H9 (cell line): Measurements from ENCODE around the gene GATAD1. TPM values are rescaled to one million over a fixed set of nuclear protein-coding genes. Genes with fewer than 3 reads are reported as not detected.

Experiments used
- DNase-seq: peaks from one replicate; pipeline ENCODE4 v3.0.0-alpha.2; 2017
- H2AFZ ChIP-seq: one replicate; pipeline ENCODE4 v1.6.1; 2013; ENCODE audit warnings: mild to moderate bottlenecking, low read length, control low read depth, moderate library complexity
- H2AK5ac ChIP-seq: 2 replicates; pipeline ENCODE4 v1.6.1; 2013; ENCODE audit warnings: low read length, control low read depth, mixed read lengths; ENCODE audit not compliant: insufficient read length
- H2BK120ac ChIP-seq: one replicate; pipeline ENCODE4 v1.6.1; 2013; ENCODE audit warnings: low read depth, mild to moderate bottlenecking, low read length, control low read depth, inconsistent platforms; ENCODE audit not compliant: poor library complexity, severe bottlenecking
- H2BK12ac ChIP-seq: 2 replicates; pipeline ENCODE4 v1.6.1; 2013; ENCODE audit warnings: low read length, control low read depth, mixed read lengths, low read depth; ENCODE audit not compliant: insufficient read length
- H2BK15ac ChIP-seq: 2 replicates; pipeline ENCODE4 v1.6.1; 2013; ENCODE audit warnings: low read depth, low read length, control low read depth
- H2BK20ac ChIP-seq: one replicate; pipeline ENCODE4 v1.6.1; 2013; ENCODE audit warnings: low read depth, mild to moderate bottlenecking, low read length, control low read depth, inconsistent platforms; ENCODE audit not compliant: poor library complexity, severe bottlenecking
- H2BK5ac ChIP-seq: 2 replicates; pipeline ENCODE4 v1.6.1; 2013; ENCODE audit warnings: low read length, control low read depth, mixed read lengths; ENCODE audit not compliant: insufficient read length
- H3K14ac ChIP-seq: 2 replicates; pipeline ENCODE4 v1.6.1; 2013; ENCODE audit warnings: low read length, control low read depth; ENCODE audit not compliant: insufficient read depth
- H3K18ac ChIP-seq: 2 replicates; pipeline ENCODE4 v1.6.1; 2013; ENCODE audit warnings: low read depth, mild to moderate bottlenecking, mixed read lengths, low read length, control low read depth; ENCODE audit not compliant: insufficient read length
- H3K23ac ChIP-seq: 2 replicates; pipeline ENCODE4 v1.6.1; 2013; ENCODE audit warnings: low read length, control low read depth, mixed read lengths, low read depth; ENCODE audit not compliant: insufficient read length
- H3K23me2 ChIP-seq: 2 replicates; pipeline ENCODE4 v1.6.1; 2013; ENCODE audit warnings: low read depth, mild to moderate bottlenecking, mixed read lengths, low read length, control low read depth; ENCODE audit not compliant: insufficient read length, poor library complexity, severe bottlenecking
- H3K27ac ChIP-seq: 2 replicates; pipeline ENCODE4 v1.5.1; 2013; ENCODE audit warnings: low read length, control low read depth, mixed read lengths, low read depth; ENCODE audit not compliant: insufficient read length
- H3K27me3 ChIP-seq: 2 replicates; pipeline ENCODE4 v1.6.1; 2013; ENCODE audit warnings: low read length, control low read depth, inconsistent platforms; ENCODE audit not compliant: insufficient read depth
- H3K4ac ChIP-seq: 2 replicates; pipeline ENCODE4 v1.6.1; 2013; ENCODE audit warnings: low read depth, mild to moderate bottlenecking, control low read depth, inconsistent platforms, low read length, moderate library complexity
- H3K4me1 ChIP-seq: 2 replicates; pipeline ENCODE4 v1.6.1; 2013; ENCODE audit warnings: low read length, control low read depth, inconsistent platforms; ENCODE audit not compliant: insufficient read depth
- H3K4me2 ChIP-seq: 2 replicates; pipeline ENCODE4 v1.6.1; 2013; ENCODE audit warnings: low read length, control low read depth, mixed read lengths; ENCODE audit not compliant: insufficient read length, insufficient read depth
- H3K56ac ChIP-seq: 2 replicates; pipeline ENCODE4 v1.6.1; 2013; ENCODE audit warnings: low read depth, mild to moderate bottlenecking, mixed read lengths, low read length, control low read depth; ENCODE audit not compliant: insufficient read length
- H3K79me1 ChIP-seq: 2 replicates; pipeline ENCODE4 v1.6.1; 2013; ENCODE audit warnings: low read depth, mild to moderate bottlenecking, moderate library complexity, low read length, control low read depth, inconsistent platforms; ENCODE audit not compliant: insufficient read depth, poor library complexity, severe bottlenecking
- H3K79me2 ChIP-seq: 2 replicates; pipeline ENCODE4 v1.6.1; 2013; ENCODE audit warnings: low read length, control low read depth, inconsistent platforms; ENCODE audit not compliant: insufficient read depth
- H3K9ac ChIP-seq: 2 replicates; pipeline ENCODE4 v1.6.1; 2013; ENCODE audit warnings: low read length, control low read depth, mixed read lengths; ENCODE audit not compliant: insufficient read length; ENCODE audit errors: extremely low read depth
- H3K9me3 ChIP-seq: one replicate; pipeline ENCODE4 v1.6.1; 2013; ENCODE audit warnings: low read depth, low read length, inconsistent platforms; ENCODE audit not compliant: control insufficient read depth
- H3T11ph ChIP-seq: one replicate; pipeline ENCODE4 v1.6.1; 2013; ENCODE audit warnings: mild to moderate bottlenecking, low read length, control low read depth, inconsistent platforms
- H4K20me1 ChIP-seq: one replicate; pipeline ENCODE4 v1.6.1; 2013; ENCODE audit not compliant: control insufficient read depth, insufficient read length, insufficient read depth
- H4K5ac ChIP-seq: 2 replicates; pipeline ENCODE4 v1.6.1; 2013; ENCODE audit warnings: low read depth, mild to moderate bottlenecking, mixed read lengths, low read length, control low read depth; ENCODE audit not compliant: insufficient read length
- H4K8ac ChIP-seq: replicated peaks from 2 replicates; pipeline ENCODE4 v1.6.1; 2013; ENCODE audit warnings: low read length, control low read depth, mixed read lengths, low read depth; ENCODE audit not compliant: insufficient read length
- H4K91ac ChIP-seq: 2 replicates; pipeline ENCODE4 v1.6.1; 2013; ENCODE audit warnings: low read depth, mild to moderate bottlenecking, moderate library complexity, mixed read lengths, low read length, control low read depth; ENCODE audit not compliant: insufficient read length
- H3K27ac Mint-ChIP-seq, 3 experiments: 2 replicates in 2 of 3; 3 replicates in 1 of 3; pipeline ENCODE4 v1.8.0; 2020 to 2021; ENCODE audit warnings: mixed read lengths in 3 of 3, mild to moderate bottlenecking in 1 of 3, moderate library complexity in 1 of 3
- H3K27me3 Mint-ChIP-seq: 2 replicates; pipeline ENCODE4 v1.8.0; 2021; ENCODE audit warnings: low read depth, mild to moderate bottlenecking, moderate library complexity, mixed read lengths
- H3K36me3 Mint-ChIP-seq, 3 experiments: 2 replicates in 2 of 3; 3 replicates in 1 of 3; pipeline ENCODE4 v1.8.0; 2020 to 2021; ENCODE audit warnings: low read depth in 3 of 3, mixed read lengths in 3 of 3; ENCODE audit not compliant: insufficient read depth in 1 of 3
- H3K4me1 Mint-ChIP-seq, 2 experiments: 2 replicates each; pipeline ENCODE4 v1.8.0; 2020; ENCODE audit warnings: mixed read lengths in 2 of 2
- H3K4me3 Mint-ChIP-seq, 2 experiments: 2 replicates in 1 of 2; 3 replicates in 1 of 2; pipeline ENCODE4 v1.8.0; 2020 to 2021; ENCODE audit warnings: mild to moderate bottlenecking in 2 of 2, mixed read lengths in 2 of 2, moderate library complexity in 1 of 2
- H3K9me3 Mint-ChIP-seq, 2 experiments: 2 replicates in 1 of 2; 3 replicates in 1 of 2; pipeline ENCODE4 v1.8.0; 2020; ENCODE audit warnings: mild to moderate bottlenecking in 2 of 2, mixed read lengths in 2 of 2, moderate library complexity in 1 of 2
- WGBS: extraction: QIAGEN DNeasy Blood & Tissue Kit; methylation state at CpG from one replicate; pipeline ENCODE4 v1.1.7; 2013; ENCODE audit warnings: missing lambda C conversion rate, low lambda C conversion rate, mixed read lengths; ENCODE audit not compliant: insufficient read length; ENCODE audit errors: extremely low coverage; 5-methylcytosine and 5-hydroxymethylcytosine counted together
- total RNA-seq: library from RNA; stranded (reverse); gene quantifications from 2 replicates; pipeline ENCODE4 v1.2.1, GENCODE V29; 2021
- TF ChIP-seq, protein P1 (sequence below): fragments of 200-600 bp; sonication (generic); conservative IDR thresholded peaks from 3 replicates; pipeline ENCODE4 v1.8.0; 2021; ENCODE audit warnings: antibody characterized with exemption, mild to moderate bottlenecking

The GATAD1 gene
- total RNA-seq, 1 experiment from 2014 or later = 36.5 TPM

DNA sequence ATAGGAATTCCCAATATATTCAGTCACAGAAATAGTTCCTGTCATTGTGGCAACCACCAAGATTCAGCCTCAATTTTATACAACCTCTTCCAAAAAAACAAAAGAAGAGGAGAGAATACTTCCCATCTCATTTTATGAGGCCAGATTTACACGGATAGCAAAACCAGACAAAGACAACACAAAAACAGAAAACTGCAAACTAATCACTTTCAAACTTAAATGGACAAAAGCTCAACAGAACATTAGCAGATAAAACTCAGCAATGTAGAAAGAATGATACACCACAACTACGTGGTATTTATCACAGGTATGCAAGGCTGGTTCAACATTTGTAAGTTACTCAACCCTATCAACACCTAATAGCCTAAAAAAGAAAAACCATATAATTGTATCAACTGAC, 59.1 kb downstream of the GATAD1 start:
- Histone ChIP-seq H3K27me3 (no peaks in the 10 kb centered on the region), H3K4me2 (no peak overlapping the region), H3K4me1 (no peaks in the 10 kb centered on the region), H2BK20ac (no peak overlapping the region), H2BK15ac (no peak overlapping the region), H2AK5ac (no peak overlapping the region), H4K8ac (no peak overlapping the region), H3K23me2 (no peaks in the 10 kb centered on the region), H4K91ac (no peak overlapping the region), H3K18ac (no peak overlapping the region), H3K4ac (no peak overlapping the region), H3T11ph (no peak overlapping the region), H2AFZ (no peak overlapping the region), H4K5ac (no peak overlapping the region), H3K56ac (no peak overlapping the region), H2BK12ac (no peak overlapping the region), H3K9ac (no peak overlapping the region), H2BK5ac (no peak overlapping the region), H2BK120ac (no peak overlapping the region), H3K23ac (no peak overlapping the region), H4K20me1 (no peaks in the 10 kb centered on the region), H3K9me3 (no peaks in the 10 kb centered on the region), H3K79me1 (no peaks in the 10 kb centered on the region), H3K14ac (no peak overlapping the region), H3K79me2 (no peaks in the 10 kb centered on the region), H3K27ac (no peak overlapping the region)
- no peak for DNase-seq
- H3K36me3 Mint-ChIP-seq = peaks cover 0 to 31% (median 30%) of the 10 kb centered on the region in 3 experiments; a peak in 4 of 7 replicates
- H3K27me3 Mint-ChIP-seq = no peaks in the 10 kb centered on the region
- no peak overlapping the region for H3K4me3 Mint-ChIP-seq
- H3K27ac Mint-ChIP-seq = no peak overlapping the region
- H3K4me1 Mint-ChIP-seq = no peaks in the 10 kb centered on the region
- H3K9me3 Mint-ChIP-seq = no peaks in the 10 kb centered on the region
- no CpG with 5 or more reads among the region's 2 CpGs for WGBS
- TF ChIP-seq, protein P1, sequence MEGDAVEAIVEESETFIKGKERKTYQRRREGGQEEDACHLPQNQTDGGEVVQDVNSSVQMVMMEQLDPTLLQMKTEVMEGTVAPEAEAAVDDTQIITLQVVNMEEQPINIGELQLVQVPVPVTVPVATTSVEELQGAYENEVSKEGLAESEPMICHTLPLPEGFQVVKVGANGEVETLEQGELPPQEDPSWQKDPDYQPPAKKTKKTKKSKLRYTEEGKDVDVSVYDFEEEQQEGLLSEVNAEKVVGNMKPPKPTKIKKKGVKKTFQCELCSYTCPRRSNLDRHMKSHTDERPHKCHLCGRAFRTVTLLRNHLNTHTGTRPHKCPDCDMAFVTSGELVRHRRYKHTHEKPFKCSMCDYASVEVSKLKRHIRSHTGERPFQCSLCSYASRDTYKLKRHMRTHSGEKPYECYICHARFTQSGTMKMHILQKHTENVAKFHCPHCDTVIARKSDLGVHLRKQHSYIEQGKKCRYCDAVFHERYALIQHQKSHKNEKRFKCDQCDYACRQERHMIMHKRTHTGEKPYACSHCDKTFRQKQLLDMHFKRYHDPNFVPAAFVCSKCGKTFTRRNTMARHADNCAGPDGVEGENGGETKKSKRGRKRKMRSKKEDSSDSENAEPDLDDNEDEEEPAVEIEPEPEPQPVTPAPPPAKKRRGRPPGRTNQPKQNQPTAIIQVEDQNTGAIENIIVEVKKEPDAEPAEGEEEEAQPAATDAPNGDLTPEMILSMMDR = no peak
